Neural progenitor cell (in vitro differentiated cells): ENCODE data around the gene RPL18. TPM values are rescaled to one million over a fixed set of nuclear protein-coding genes. Genes with fewer than 3 reads are reported as not detected.

Experiments
- DNase-seq: peaks from one replicate; pipeline ENCODE4 v3.0.0-alpha.2; 2016; ENCODE audit warnings: low spot score
- H2AFZ ChIP-seq: fragments of 200-600 bp; sonication (generic); replicated peaks from 2 replicates; pipeline ENCODE4 v1.6.1; 2016; ENCODE audit warnings: antibody characterized with exemption
- H3F3A ChIP-seq: fragments of 200-600 bp; sonication (generic); 2 replicates; pipeline ENCODE4 v1.6.1; 2016; ENCODE audit warnings: antibody characterized with exemption, low read depth
- H3K27ac ChIP-seq: fragments of 200-600 bp; sonication (generic); 2 replicates; pipeline ENCODE4 v1.5.1; 2016; ENCODE audit warnings: mild to moderate bottlenecking
- H3K27me3 ChIP-seq: fragments of 200-600 bp; sonication (generic); 2 replicates; pipeline ENCODE4 v1.6.1; 2016; ENCODE audit warnings: mild to moderate bottlenecking, moderate library complexity
- H3K36me3 ChIP-seq: fragments of 200-600 bp; sonication (generic); 2 replicates; pipeline ENCODE4 v1.5.1; 2016
- H3K4me1 ChIP-seq: fragments of 200-600 bp; sonication (generic); 2 replicates; pipeline ENCODE4 v1.6.1; 2016; ENCODE audit warnings: mixed run types
- H3K4me2 ChIP-seq: fragments of 200-600 bp; sonication (generic); 2 replicates; pipeline ENCODE4 v1.6.1; 2016
- H3K4me3 ChIP-seq: fragments of 200-600 bp; sonication (generic); 2 replicates; pipeline ENCODE4 v1.5.1; 2016
- H3K79me2 ChIP-seq: fragments of 200-600 bp; sonication (generic); 2 replicates; pipeline ENCODE4 v1.6.1; 2016; ENCODE audit warnings: low read depth
- H3K9ac ChIP-seq: fragments of 200-600 bp; sonication (generic); 2 replicates; pipeline ENCODE4 v1.6.1; 2016
- H3K9me3 ChIP-seq: fragments of 200-600 bp; sonication (generic); 2 replicates; pipeline ENCODE4 v1.5.1; 2016; ENCODE audit warnings: low read depth
- H4K20me1 ChIP-seq: fragments of 200-600 bp; sonication (generic); 2 replicates; pipeline ENCODE4 v1.6.1; 2016; ENCODE audit warnings: low read depth
- H3K27ac Mint-ChIP-seq: 3 replicates; pipeline ENCODE4 v1.8.0; 2021; ENCODE audit warnings: mixed read lengths
- H3K27me3 Mint-ChIP-seq: 2 replicates; pipeline ENCODE4 v1.8.0; 2022; ENCODE audit warnings: low read depth, mild to moderate bottlenecking, inconsistent platforms, moderate library complexity, mixed read lengths; ENCODE audit not compliant: insufficient read depth
- H3K36me3 Mint-ChIP-seq: 3 replicates; pipeline ENCODE4 v1.8.0; 2021; ENCODE audit warnings: mixed read lengths
- H3K4me1 Mint-ChIP-seq: 3 replicates; pipeline ENCODE4 v1.8.0; 2021; ENCODE audit warnings: mixed read lengths
- H3K4me3 Mint-ChIP-seq: 3 replicates; pipeline ENCODE4 v1.8.0; 2021; ENCODE audit warnings: mild to moderate bottlenecking, moderate library complexity, mixed read lengths
- H3K9me3 Mint-ChIP-seq: 3 replicates; pipeline ENCODE4 v1.8.0; 2020; ENCODE audit warnings: mixed read lengths
- CTCF ChIP-seq: fragments of 200-600 bp; sonication (generic); IDR thresholded peaks from 2 replicates; pipeline ENCODE4 v1.5.1; 2017; ENCODE audit warnings: antibody characterized with exemption, mild to moderate bottlenecking
- EZH2 ChIP-seq: fragments of 200-600 bp; sonication (generic); IDR thresholded peaks from 2 replicates; pipeline ENCODE4 v1.6.1; 2017; ENCODE audit warnings: antibody characterized with exemption, mild to moderate bottlenecking, moderate library complexity
- EZH2phosphoT487 ChIP-seq: fragments of 200-600 bp; sonication (generic); IDR thresholded peaks from 2 replicates; pipeline ENCODE4 v1.6.1; 2017; ENCODE audit warnings: antibody characterized with exemption
- total RNA-seq: library from RNA; depleted of rRNA; stranded (reverse); fragments of >200 nt; gene quantifications from 2 replicates; pipeline ENCODE4 v1.2.3, GENCODE V29; 2015; ENCODE audit warnings: low replicate concordance

The RPL18 gene
- total RNA-seq, 1 donor from 2014 or later, result 1,962 TPM

GRCh38 chr19:48637948-48638830, 19.2 kb upstream of the RPL18 start:
- H2AFZ ChIP-seq, result no peak overlapping the region
- peaks cover 46% of the 10 kb centered on the region for H3K4me1 Mint-ChIP-seq
- H3K9me3 Mint-ChIP-seq, result no peaks in the 10 kb centered on the region

GRCh38 chr19:48637449-48637947, 18.5 kb upstream of the RPL18 start:
- no peaks in the 10 kb centered on the region for H3K27me3 ChIP-seq
- H3K4me1 ChIP-seq, result peaks cover 17% of the 10 kb centered on the region
- H3K79me2 ChIP-seq, result peaks cover 10% of the 10 kb centered on the region
- peak overlapping the region; percentile 87 for H3K4me3 ChIP-seq
- H3K36me3 Mint-ChIP-seq, result peaks cover 9% of the 10 kb centered on the region
- H3K27ac Mint-ChIP-seq, result peak overlapping the region; percentile 97
- peaks cover 6% of the 10 kb centered on the region for H3K27me3 Mint-ChIP-seq
- H4K20me1 ChIP-seq, result peaks cover 21% of the 10 kb centered on the region
- H3K27ac ChIP-seq, result peak overlapping the region; percentile 76
- no peak overlapping the region for H2AFZ ChIP-seq
- no peaks in the 10 kb centered on the region for H3K36me3 ChIP-seq
- no peaks in the 10 kb centered on the region for H3K9me3 ChIP-seq
- H3K9ac ChIP-seq, result no peak overlapping the region
- H3F3A ChIP-seq, result peaks cover 47% of the 10 kb centered on the region
- peak overlapping the region; percentile 98 for H3K4me2 ChIP-seq
- H3K4me3 Mint-ChIP-seq, result peak overlapping the region; percentile 90
- TF ChIP-seq EZH2 (no peak), EZH2phosphoT487 (no peak), CTCF (no peak)
- DNase-seq, result peak; percentile 99
- H3K9me3 Mint-ChIP-seq, result no peaks in the 10 kb centered on the region
- H3K4me1 Mint-ChIP-seq, result peaks cover 49% of the 10 kb centered on the region

More at GRCh38 chr19:48637948-48638830, 19.2 kb upstream of the RPL18 start:
- Histone ChIP-seq H3K27ac (peak overlapping the region; percentile 76), H3K4me3 (peak overlapping the region; percentile 29), H3K4me1 (peaks cover 17% of the 10 kb centered on the region), H3K9ac (no peak overlapping the region), H3K4me2 (peak overlapping the region; percentile 66), H4K20me1 (peaks cover 16% of the 10 kb centered on the region), H3K36me3 (no peaks in the 10 kb centered on the region), H3K79me2 (peaks cover 10% of the 10 kb centered on the region), H3K27me3 (no peaks in the 10 kb centered on the region), H3K9me3 (no peaks in the 10 kb centered on the region), H3F3A (peaks cover 51% of the 10 kb centered on the region)
- Mint-ChIP-seq H3K4me3 (peak overlapping the region; percentile 90), H3K36me3 (peaks cover 10% of the 10 kb centered on the region), H3K27me3 (peaks cover 9% of the 10 kb centered on the region), H3K27ac (peak overlapping the region; percentile 97)
- TF ChIP-seq EZH2phosphoT487 (no peak), CTCF (peak; percentile 39), EZH2 (no peak)
- peak; percentile 94 for DNase-seq

GRCh38 chr19:48636859-48637448, 18.0 kb upstream of the RPL18 start, which contains the start of gene DBP:
DBP (minus strand) TSS chr19:48637379; CDS start chr19:48636994, 385 bp downstream.
- Histone ChIP-seq H3K4me3 (peak within 1 kb of the TSS; percentile 87), H3K4me2 (peak within 1 kb of the TSS; percentile 98), H3F3A (peaks cover 49% of the 10 kb centered on the region), H3K9me3 (no peaks in the 10 kb centered on the region), H3K27ac (peak within 1 kb of the TSS; percentile 76), H2AFZ (no peak within 1 kb of the TSS), H3K4me1 (peaks cover 17% of the 10 kb centered on the region), H3K27me3 (no peaks in the 10 kb centered on the region), H3K9ac (peak within 1 kb of the TSS; percentile 27), H3K36me3 (no peaks in the 10 kb centered on the region), H3K79me2 (peaks cover 10% of the 10 kb centered on the region), H4K20me1 (peaks cover 21% of the 10 kb centered on the region)
- peak within 1 kb of the TSS; percentile 97 for H3K27ac Mint-ChIP-seq
- TF ChIP-seq EZH2phosphoT487, result no peak
- peak; percentile 15 for TF ChIP-seq CTCF
- TF ChIP-seq EZH2, result peak; percentile 25
- H3K9me3 Mint-ChIP-seq, result no peaks in the 10 kb centered on the region
- H3K27me3 Mint-ChIP-seq, result peaks cover 4% of the 10 kb centered on the region
- H3K36me3 Mint-ChIP-seq, result peaks cover 8% of the 10 kb centered on the region
- H3K4me3 Mint-ChIP-seq, result peak within 1 kb of the TSS; percentile 90
- H3K4me1 Mint-ChIP-seq, result peaks cover 53% of the 10 kb centered on the region
- DNase-seq, result no peak
